GM12878 (cell line): Measurements from ENCODE around the gene NOD2. TPM values are rescaled to one million over a fixed set of nuclear protein-coding genes. Genes with fewer than 3 reads are reported as not detected.

ENCODE experiments used
- ATAC-seq: fragments of 200-7000 bp; cut with Tn5 transposase; 3 replicates; pipeline ENCODE4 v1.9.1; 2020; ENCODE audit warnings: mild to moderate bottlenecking, moderate library complexity
- BruUV-seq: library from RNA; stranded (reverse); fragments of 400-500 nt; replicated peaks from 2 replicates; lab custom pipeline; 2021; lab: Mats Ljungman, UMichigan
- CTCF ChIA-PET: fragments of 300-600 bp; sonication (Branson Sonifier 250); formaldehyde crosslinking; extraction: SDS; loops from one replicate; lab custom pipeline; 2021; ENCODE audit warnings: inconsistent platforms; lab: Yijun Ruan, JAX
- POLR2A ChIA-PET: fragments of 350-600 bp; formaldehyde crosslinking; extraction: SDS; loops from one replicate; lab custom pipeline; 2021; ENCODE audit warnings: inconsistent platforms; lab: Charles Lee
- RAD21 ChIA-PET: fragments of 300-600 bp; sonication (Branson Sonifier 250); formaldehyde crosslinking; loops from one replicate; lab custom pipeline; 2023; ENCODE audit warnings: antibody characterized with exemption; ENCODE audit not compliant: unreplicated experiment; lab: Charles Lee
- SMC1A ChIA-PET: fragments of 300-600 bp; sonication (Branson Sonifier 250); formaldehyde crosslinking; loops from one replicate; lab custom pipeline; 2023; ENCODE audit not compliant: unreplicated experiment, uncharacterized antibody; lab: Charles Lee
- DNase-seq: peaks from one replicate; pipeline ENCODE4 v3.0.0-alpha.2; 2011; ENCODE audit warnings: low read depth, low spot score
- FAIRE-seq: peaks from 3 replicates; lab custom pipeline; 2011; peaks lifted over from hg19 to GRCh38; lab: Jason Lieb, UNC
- H2AFZ ChIP-seq: 2 replicates; pipeline ENCODE4 v1.6.0; 2011; ENCODE audit warnings: low read depth, low read length, control low read depth; ENCODE audit not compliant: control insufficient read depth
- H3K27ac ChIP-seq: 2 replicates; pipeline ENCODE4 v1.5.1; 2011; ENCODE audit warnings: control low read depth; ENCODE audit not compliant: control insufficient read depth, insufficient read depth
- H3K27me3 ChIP-seq, 2 experiments: replicated peaks in 1 of 2; 2 replicates each; pipeline versions ENCODE4 v1.6.0 to v1.6.1; 2011; ENCODE audit warnings: low read length in 1 of 2; ENCODE audit not compliant: control insufficient read depth in 2 of 2, insufficient read depth in 2 of 2
- H3K36me3 ChIP-seq, 2 experiments: 2 replicates each; pipeline ENCODE4 v1.5.1; 2011; ENCODE audit warnings: low read length in 1 of 2; ENCODE audit not compliant: control insufficient read depth in 2 of 2, insufficient read depth in 2 of 2
- H3K4me1 ChIP-seq: 2 replicates; pipeline ENCODE4 v1.6.1; 2011; ENCODE audit warnings: mild to moderate bottlenecking, low read length, moderate library complexity, mixed read lengths; ENCODE audit not compliant: control insufficient read depth, insufficient read depth
- H3K4me2 ChIP-seq: 2 replicates; pipeline ENCODE4 v1.6.0; 2011; ENCODE audit warnings: control low read depth; ENCODE audit not compliant: control insufficient read depth, insufficient read depth
- H3K4me3 ChIP-seq: fragments of 200-600 bp; sonication (generic); 2 replicates; pipeline ENCODE4 v1.5.1; 2016
- H3K79me2 ChIP-seq: 2 replicates; pipeline ENCODE4 v1.6.0; 2011; ENCODE audit warnings: low read length; ENCODE audit not compliant: control insufficient read depth, insufficient read depth
- H3K9ac ChIP-seq: 2 replicates; pipeline ENCODE4 v1.8.0; 2011; ENCODE audit warnings: low read length, control low read depth, mixed read lengths; ENCODE audit not compliant: control insufficient read depth, insufficient read depth
- H3K9me3 ChIP-seq: replicated peaks from 3 replicates; pipeline ENCODE4 v1.5.1; 2011; ENCODE audit warnings: mild to moderate bottlenecking, low read length; ENCODE audit not compliant: control insufficient read depth, insufficient read depth
- H4K20me1 ChIP-seq: 2 replicates; pipeline ENCODE4 v1.6.0; 2011; ENCODE audit not compliant: control insufficient read depth, insufficient read depth
- E2F8 ChIP-seq: fragments of 450-650 bp; IDR thresholded peaks from 2 replicates; pipeline ENCODE4 v1.6.1; 2018; ENCODE audit warnings: mild to moderate bottlenecking, low read depth, moderate library complexity; ENCODE audit not compliant: partially characterized antibody
- FOS ChIP-seq: IDR thresholded peaks from 3 replicates; pipeline ENCODE4 v1.6.1; 2011; ENCODE audit warnings: borderline replicate concordance; ENCODE audit not compliant: insufficient read length; ENCODE audit errors: extremely low read depth
- GATAD2B ChIP-seq: fragments of 450-650 bp; conservative IDR thresholded peaks from 2 replicates; pipeline ENCODE4 v1.6.1; 2017; ENCODE audit warnings: low read depth, mild to moderate bottlenecking, moderate library complexity
- MXI1 ChIP-seq: fragments of 150-350 bp; IDR thresholded peaks from 2 replicates; pipeline ENCODE4 v1.6.1; 2011; ENCODE audit warnings: low read depth, mild to moderate bottlenecking, inconsistent platforms, low read length, improper control_type of control experiment
- MYB ChIP-seq: fragments of 150-350 bp; IDR thresholded peaks from 2 replicates; pipeline ENCODE4 v1.6.1; 2014; ENCODE audit warnings: mild to moderate bottlenecking, low read depth, low read length, borderline replicate concordance
- NRF1 ChIP-seq: conservative IDR thresholded peaks from 2 replicates; pipeline ENCODE4 v1.6.1; 2011; ENCODE audit warnings: mild to moderate bottlenecking, low read depth, low read length, improper control_type of control experiment
- RAD21 ChIP-seq: IDR thresholded peaks from 2 replicates; pipeline ENCODE4 v1.6.1; 2011; ENCODE audit warnings: mild to moderate bottlenecking, low read depth, low read length, moderate library complexity; ENCODE audit not compliant: insufficient read depth
- RELB ChIP-seq: fragments of 450-650 bp; IDR thresholded peaks from 2 replicates; pipeline ENCODE4 v1.6.1; 2017; ENCODE audit warnings: low read depth, mild to moderate bottlenecking, moderate library complexity
- ZBTB11 ChIP-seq: fragments of 450-650 bp; formaldehyde crosslinking; IDR thresholded peaks from 2 replicates; pipeline ENCODE4 v1.5.0; 2022; ENCODE audit warnings: mild to moderate bottlenecking, missing genetic modification characterization
- ZNF207 ChIP-seq: fragments of 450-650 bp; IDR thresholded peaks from 2 replicates; pipeline ENCODE4 v1.6.1; 2014; ENCODE audit warnings: antibody characterized with exemption, mild to moderate bottlenecking, borderline replicate concordance
- ZZZ3 ChIP-seq: IDR thresholded peaks from 2 replicates; pipeline ENCODE4 v1.6.1; 2011; ENCODE audit warnings: low read depth; ENCODE audit not compliant: control insufficient read depth, insufficient read length
- WGBS: methylation state at CpG from one replicate; pipeline ENCODE4 v1.1.6; 2016; ENCODE audit warnings: low lambda C conversion rate; ENCODE audit not compliant: insufficient replicate concordance, insufficient coverage; ENCODE audit errors: missing lambda C conversion rate; 5-methylcytosine and 5-hydroxymethylcytosine counted together
- in situ Hi-C: fragments of 300-500 bp; cut with MboI; formaldehyde crosslinking; loops from 9 replicates; pipeline ENCODE4 v1.14.3; 2018; ENCODE audit warnings: mixed read lengths
- intact Hi-C: fragments of 100-400 bp; cut with micrococcal nuclease; formaldehyde crosslinking; loops from one replicate; pipeline ENCODE4 v1.14.2; 2022; ENCODE audit not compliant: unreplicated experiment
- polyA plus RNA-seq, 11 experiments: library from polyadenylated mRNA; depleted of rRNA in 4 of 11; unstranded in 6 of 11; stranded (reverse) in 5 of 11; fragments of >200 nt; fragmentation: Nextera tagmentation in 4 of 11; fragmentation: Illumina TruSeq in 1 of 11; extraction: Ambion mirVana in 4 of 11; extraction: Trizol in 1 of 11; gene quantifications; 1 replicate in 1 of 11; 2 replicates in 10 of 11; pipeline versions ENCODE4 v1.2.1 to v1.2.3, GENCODE V29; 2011 to 2016; ENCODE audit warnings: inconsistent platforms in 2 of 11, missing spikeins in 2 of 11, low read depth in 1 of 11
- total RNA-seq, 4 experiments: library from RNA; depleted of rRNA in 3 of 4; stranded (reverse); fragments of >200 nt in 3 of 4; fragmentation: Illumina TruSeq in 1 of 4; extraction: Trizol in 1 of 4; gene quantifications; 2 replicates each; pipeline versions ENCODE4 v1.2.1 to v1.2.3, GENCODE V29; 2013 to 2021

The NOD2 gene
- total and polyA plus RNA-seq, 10 of the 15 experiments (the other 5 are each of a cell fraction or from before 2014, with no cell fraction given): 1.0 to 18.6 (median 6.7) TPM

- Histone ChIP-seq H2AFZ (no peak overlapping the region), H3K4me2 (no peak overlapping the region), H3K27me3 (no peaks in the 10 kb centered on the region), H3K4me1 (peaks cover 22% of the 10 kb centered on the region), H3K27ac (no peak overlapping the region), H3K9ac (no peak overlapping the region), H3K36me3 (peaks cover 2 to 5% of the 10 kb centered on the region in 2 experiments; a peak in 2 of 4 replicates), H4K20me1 (no peaks in the 10 kb centered on the region), H3K79me2 (no peaks in the 10 kb centered on the region), H3K9me3 (no peaks in the 10 kb centered on the region), H3K4me3 (no peak overlapping the region)
- in situ Hi-C loops (no loop called here), intact Hi-C loops (no loop called here)
- DNase-seq (no peak), FAIRE-seq (no peak), ATAC-seq (no peak)
- CTCF ChIA-PET: interaction anchor here (0.7 to 1.1 kb wide), 3 partner anchors 12 to 222 kb away, joined by 3 read pairs; no protein-coding TSS in a partner anchor
- RAD21 ChIA-PET: interaction anchor here (1.3 kb wide), 1 partner anchor 9 kb away, joined by 4 read pairs; the partner anchor contains the start of gene CYLD
- WGBS: 85% methylated on average over 10 of the region's 10 CpGs
- POLR2A ChIA-PET: no interaction called here
- TSS peak; percentile 47 for BruUV-seq
- SMC1A ChIA-PET: interaction anchor here (0.8 to 5.1 kb wide), 4 partner anchors 9 to 16 kb away, joined by 3 to 54 read pairs (median 4); partner anchors contain the start of gene CYLD
- TF ChIP-seq RAD21 (no peak), ZZZ3 (no peak), FOS (no peak), GATAD2B (no peak), MYB (no peak), ZBTB11 (CRISPR knock-in tag) (no peak), ZNF207 (no peak), MXI1 (no peak), RELB (no peak), E2F8 (no peak), NRF1 (no peak)
Observed at GRCh38 chr16:50731989-50732832, 38.8 kb downstream of the NOD2 start.
